Mesenteric fat pad (tissue), 1 donor: Measurements from ENCODE around the gene KCNIP4. TPM values are rescaled to one million over a fixed set of nuclear protein-coding genes. Genes with fewer than 3 reads are reported as not detected.

Experiments
- DNase-seq: peaks from one replicate; pipeline ENCODE4 v3.0.0-alpha.2; 2020; ENCODE audit warnings: low spot score
- total RNA-seq: library from RNA; stranded (reverse); fragmentation: NEBNext Ultra II Directional; extraction: Animal tissue kit (Norgen Biotek cat#: 25700); gene quantifications from one replicate; pipeline ENCODE4 v1.2.1, GENCODE V29; 2021
- donor health status: DM: yes; HTN: yes; CAD: no.

The KCNIP4 gene
- total RNA-seq, 1 donor from 2014 or later = not detected

- no peak for DNase-seq
These were observed 850.7 kb downstream of the KCNIP4 start for GRCh38 chr4:21097865-21098264.

- no peak for DNase-seq
These were observed 851.5 kb downstream of the KCNIP4 start for GRCh38 chr4:21097026-21097425.

- no peak for DNase-seq
These were observed 856.0 kb downstream of the KCNIP4 start for GRCh38 chr4:21092531-21092930.

GRCh38 chr4:21090094-21090666 is 858.4 kb downstream of the KCNIP4 start:
- no peak for DNase-seq

GRCh38 chr4:21083413-21083812 is 865.2 kb downstream of the KCNIP4 start:
- no peak for DNase-seq

GRCh38 chr4:21077967-21078366 is 870.6 kb downstream of the KCNIP4 start:
- DNase-seq = no peak

GRCh38 chr4:21067351-21067750 is 881.2 kb downstream of the KCNIP4 start:
- no peak for DNase-seq

- DNase-seq = no peak
These were observed 886.7 kb downstream of the KCNIP4 start for GRCh38 chr4:21061902-21062301.

GRCh38 chr4:21046141-21046540 is 902.4 kb downstream of the KCNIP4 start:
- DNase-seq = no peak

GRCh38 chr4:21045119-21045518 is 903.5 kb downstream of the KCNIP4 start:
- no peak for DNase-seq

- no peak for DNase-seq
These were observed 906.9 kb downstream of the KCNIP4 start for GRCh38 chr4:21041708-21042107.

GRCh38 chr4:21034728-21035127 is 913.8 kb downstream of the KCNIP4 start:
- DNase-seq = no peak

GRCh38 chr4:21032089-21032645 is 916.4 kb downstream of the KCNIP4 start:
- no peak for DNase-seq

- no peak for DNase-seq
These were observed 929.8 kb downstream of the KCNIP4 start for GRCh38 chr4:21018817-21019216.

- DNase-seq = no peak
These were observed 935.1 kb downstream of the KCNIP4 start for GRCh38 chr4:21013501-21013900.

- DNase-seq = no peak
These were observed 935.7 kb downstream of the KCNIP4 start for GRCh38 chr4:21012851-21013331.

GRCh38 chr4:21011106-21011505 is 937.5 kb downstream of the KCNIP4 start:
- no peak for DNase-seq

- DNase-seq = no peak
These were observed 938.6 kb downstream of the KCNIP4 start for GRCh38 chr4:21009956-21010355.

GRCh38 chr4:21005647-21006046 is 942.9 kb downstream of the KCNIP4 start:
- DNase-seq = no peak

GRCh38 chr4:21002976-21003375 is 945.6 kb downstream of the KCNIP4 start:
- DNase-seq = no peak

GRCh38 chr4:21002286-21002685 is 946.3 kb downstream of the KCNIP4 start:
- DNase-seq = no peak

- DNase-seq = no peak
These were observed 947.1 kb downstream of the KCNIP4 start for GRCh38 chr4:21001490-21001889.

- no peak for DNase-seq
These were observed 950.7 kb downstream of the KCNIP4 start for GRCh38 chr4:20997886-20998285.
